ENCODE data around the gene PARVB. TPM values are rescaled to one million over a fixed set of nuclear protein-coding genes. Genes with fewer than 3 reads are reported as not detected.

PARVB gene
- total RNA-seq, 1 experiment from 2014 or later = 35.3 TPM

GRCh38 chr22:44131412-44131811 is 107.3 kb downstream of the PARVB start:
- TF ChIP-seq EZH2 (IDR thresholded peaks at IDR 0.05; ENCODE audit: low read depth) (no peak), CTCF (conservative IDR thresholded peaks at IDR 0.05) (no peak)
- intact Hi-C loops (cut with micrococcal nuclease; ENCODE audit: unreplicated experiment) = no loop called here
- H4K20me1 ChIP-seq (ENCODE audit: insufficient read depth) = no peaks in the 10 kb centered on the region
- peaks cover 6% of the 10 kb centered on the region; the same call in 1 of the 2 replicates for H3K36me3 ChIP-seq (ENCODE audit: low read depth)
- no peak overlapping the region for H3K27ac ChIP-seq
- BruUV-seq (replicated peaks) = no TSS peak
- no peaks in the 10 kb centered on the region for H3K9me3 ChIP-seq (ENCODE audit: insufficient read depth, low read depth)
- no peaks in the 10 kb centered on the region for H3F3A ChIP-seq (ENCODE audit: insufficient read depth, low read depth)
- no peaks in the 10 kb centered on the region for H3K9me2 ChIP-seq (ENCODE audit: insufficient read depth)
- no peak overlapping the region for H2AFZ ChIP-seq
- CTCF ChIA-PET = no interaction called here
- H3K4me3 ChIP-seq = no peak overlapping the region
- no peak overlapping the region for H3K4me2 ChIP-seq
- no peaks in the 10 kb centered on the region for H3K4me1 ChIP-seq (replicated peaks; ENCODE audit: insufficient read depth)
- H3K27me3 ChIP-seq (ENCODE audit: insufficient read depth, low read depth) = no peaks in the 10 kb centered on the region
- DNase-seq = no peak
- H3K79me2 ChIP-seq (ENCODE audit: low read depth) = no peaks in the 10 kb centered on the region
- POLR2A ChIA-PET (ENCODE audit: unreplicated experiment) = no interaction called here

DNA sequence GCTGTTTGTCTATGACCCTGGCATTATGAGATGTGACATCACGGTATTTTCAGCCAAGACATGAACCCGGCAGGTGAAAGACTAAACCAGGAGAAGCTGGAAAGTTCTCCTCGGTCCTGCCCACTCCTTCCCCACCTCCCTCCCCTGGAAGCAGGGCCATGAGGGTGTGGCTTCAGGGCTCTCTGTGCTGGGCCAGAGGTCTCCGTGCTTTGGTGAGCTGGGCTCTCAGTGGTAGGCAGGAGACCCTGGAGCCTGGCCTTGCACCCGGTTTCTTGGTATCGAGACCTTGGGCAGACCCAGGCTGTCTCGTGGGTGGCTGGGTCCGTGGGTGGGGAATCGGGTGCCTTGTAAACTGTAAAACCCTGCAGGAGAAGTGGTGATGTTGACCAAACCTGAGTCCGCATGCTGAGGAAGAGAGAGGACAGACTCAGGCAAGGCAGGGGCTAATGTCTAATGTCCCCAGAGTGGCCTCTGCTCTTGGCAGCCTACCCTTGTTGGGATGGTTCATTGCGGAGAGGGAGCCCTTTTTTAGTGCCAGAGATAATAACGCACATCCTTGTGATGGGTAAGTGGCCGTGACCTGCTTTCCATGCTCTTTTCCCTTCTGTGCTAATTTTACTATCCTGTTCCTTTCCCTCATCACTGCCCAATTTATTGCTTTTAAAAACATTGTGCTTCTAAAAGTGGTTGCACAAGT is 108.0 kb downstream of the PARVB start:
- ChIA-PET POLR2A (ENCODE audit: unreplicated experiment) (no interaction called here), CTCF (no interaction called here)
- no peaks in the 10 kb centered on the region for H3K27me3 ChIP-seq (ENCODE audit: insufficient read depth, low read depth)
- no peaks in the 10 kb centered on the region for H3F3A ChIP-seq (ENCODE audit: insufficient read depth, low read depth)
- no TSS peak for BruUV-seq (replicated peaks)
- H3K4me3 ChIP-seq = no peak overlapping the region
- H3K4me2 ChIP-seq = no peak overlapping the region
- intact Hi-C loops (cut with micrococcal nuclease; ENCODE audit: unreplicated experiment) = no loop called here
- peaks cover 6% of the 10 kb centered on the region; the same call in 1 of the 2 replicates for H3K36me3 ChIP-seq (ENCODE audit: low read depth)
- H3K27ac ChIP-seq = no peak overlapping the region
- H2AFZ ChIP-seq = no peak overlapping the region
- H3K9me2 ChIP-seq (ENCODE audit: insufficient read depth) = no peaks in the 10 kb centered on the region
- no peaks in the 10 kb centered on the region for H4K20me1 ChIP-seq (ENCODE audit: insufficient read depth)
- H3K79me2 ChIP-seq (ENCODE audit: low read depth) = no peaks in the 10 kb centered on the region
- DNase-seq = no peak
- H3K9me3 ChIP-seq (ENCODE audit: insufficient read depth, low read depth) = peaks cover 7% of the 10 kb centered on the region; the same call in 1 of the 2 replicates
- TF ChIP-seq CTCF (conservative IDR thresholded peaks at IDR 0.05) = no peak
- H3K4me1 ChIP-seq (replicated peaks; ENCODE audit: insufficient read depth) = no peaks in the 10 kb centered on the region

GRCh38 chr22:44132724-44133123 is 108.6 kb downstream of the PARVB start:
- no peak overlapping the region for H2AFZ ChIP-seq
- intact Hi-C loops (cut with micrococcal nuclease; ENCODE audit: unreplicated experiment) = no loop called here
- no peaks in the 10 kb centered on the region for H3F3A ChIP-seq (ENCODE audit: insufficient read depth, low read depth)
- no TSS peak for BruUV-seq (replicated peaks)
- ChIA-PET POLR2A (ENCODE audit: unreplicated experiment) (no interaction called here), CTCF (no interaction called here)
- DNase-seq = no peak
- H4K20me1 ChIP-seq (ENCODE audit: insufficient read depth) = no peaks in the 10 kb centered on the region
- peaks cover 6% of the 10 kb centered on the region; the same call in 1 of the 2 replicates for H3K36me3 ChIP-seq (ENCODE audit: low read depth)
- TF ChIP-seq EZH2 (IDR thresholded peaks at IDR 0.05; ENCODE audit: low read depth) (no peak), CTCF (conservative IDR thresholded peaks at IDR 0.05) (no peak)
- H3K4me3 ChIP-seq = no peak overlapping the region
- H3K27ac ChIP-seq = no peak overlapping the region
- peaks cover 12% of the 10 kb centered on the region; the same call in 1 of the 2 replicates for H3K9me3 ChIP-seq (ENCODE audit: insufficient read depth, low read depth)
- H3K79me2 ChIP-seq (ENCODE audit: low read depth) = no peaks in the 10 kb centered on the region
- no peak overlapping the region for H3K4me2 ChIP-seq
- no peaks in the 10 kb centered on the region for H3K4me1 ChIP-seq (replicated peaks; ENCODE audit: insufficient read depth)
- H3K9me2 ChIP-seq (ENCODE audit: insufficient read depth) = no peaks in the 10 kb centered on the region
- no peaks in the 10 kb centered on the region for H3K27me3 ChIP-seq (ENCODE audit: insufficient read depth, low read depth)
